ENCODE measurements around the gene EDN1. TPM values are rescaled to one million over a fixed set of nuclear protein-coding genes. Genes with fewer than 3 reads are reported as not detected.

EDN1 gene
- polyA plus RNA-seq, 1 donor (not counting 4 experiments of a cell fraction or from before 2014, with no cell fraction given): 17.2 TPM

DNA sequence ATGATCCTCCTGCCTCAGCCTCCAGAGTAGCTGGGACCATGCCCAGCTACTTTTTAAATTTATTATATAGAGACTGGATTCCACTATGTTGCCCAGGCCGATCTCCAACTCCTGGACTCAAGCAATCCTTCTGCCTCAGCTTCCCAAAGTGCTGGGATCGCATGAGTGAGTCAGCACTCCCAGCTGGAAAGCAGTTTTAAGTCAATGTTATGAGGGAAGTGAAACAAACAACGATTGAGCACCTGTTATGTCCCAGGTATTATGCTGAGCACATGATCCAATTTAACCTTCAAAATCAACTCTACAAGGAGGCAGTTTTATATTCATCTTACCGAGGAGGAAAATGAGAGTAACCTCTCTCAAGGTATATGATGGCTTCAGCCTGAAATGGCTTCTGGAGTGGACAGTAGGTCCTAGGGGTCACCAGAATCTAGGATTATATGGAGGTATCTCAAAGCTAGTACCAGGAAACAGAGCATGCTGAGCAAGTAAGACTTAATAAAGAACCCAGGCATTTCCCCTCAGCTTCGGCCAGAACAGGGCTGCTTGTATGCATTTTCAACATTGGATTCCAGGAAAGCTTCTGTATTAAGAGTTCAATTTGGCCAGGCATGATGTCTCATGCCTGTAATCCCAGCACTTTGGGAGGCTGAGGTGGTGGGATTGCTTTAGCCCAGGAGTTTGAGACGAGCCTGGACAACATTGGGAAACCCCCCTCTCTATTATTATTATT is 55.0 kb downstream of the EDN1 start:
- Histone ChIP-seq H3K4me3 (ENCODE audit: control insufficient read depth in 2 of 3, extremely low read depth in 1 of 3, insufficient read depth in 2 of 3, low read depth in 1 of 3, low read length in 3 of 3) (no peak overlapping the region), H3K4me2 (ENCODE audit: control insufficient read depth, extremely low read depth, insufficient read depth, low read depth, low read length) (no peak overlapping the region), H3K9ac (ENCODE audit: control insufficient read depth, extremely low read depth, insufficient read depth, low read length) (no peak overlapping the region), H3K9me1 (ENCODE audit: control insufficient read depth, extremely low read depth, insufficient read depth, low read length) (no peaks in the 10 kb centered on the region), H3K79me2 (ENCODE audit: control insufficient read depth, insufficient read depth, low read length) (no peaks in the 10 kb centered on the region), H3K9me3 (ENCODE audit: control insufficient read depth, low read depth, low read length) (no peaks in the 10 kb centered on the region), H3K4me1 (ENCODE audit: control insufficient read depth, extremely low read depth, insufficient read depth, low read length) (peaks cover 22% of the 10 kb centered on the region), H4K20me1 (ENCODE audit: control insufficient read depth, extremely low read depth, insufficient read depth, low read length) (no peaks in the 10 kb centered on the region), H2AFZ (ENCODE audit: control insufficient read depth, low read length) (no peak overlapping the region), H3K27me3 (ENCODE audit: control insufficient read depth, extremely low read depth, insufficient read depth, low read length) (no peaks in the 10 kb centered on the region), H3K36me3 (ENCODE audit: control insufficient read depth in 2 of 2, extremely low read depth in 1 of 2, insufficient read depth in 2 of 2, low read length in 2 of 2) (no peaks in the 10 kb centered on the region), H3K27ac (ENCODE audit: control insufficient read depth, insufficient read depth, low read length) (no peak overlapping the region)
- TF ChIP-seq CTCF (optimal IDR thresholded peaks at IDR 0.05 in 1 of 3, IDR thresholded peaks at IDR 0.05 in 1 of 3, conservative IDR thresholded peaks at IDR 0.05 in 1 of 3; ENCODE audit: extremely low read depth in 1 of 3, insufficient read depth in 2 of 3, low read length in 3 of 3) (no peak), EZH2 (IDR thresholded peaks at IDR 0.05; ENCODE audit: low read length) (no peak)
- dilution Hi-C loops (cut with MboI; ENCODE audit: extremely low pct_ligation_motif_present, low sequenced_read_pairs): no loop called here
- FAIRE-seq: no peak
- no peak for DNase-seq (ENCODE audit: low read depth, low spot score)

DNA sequence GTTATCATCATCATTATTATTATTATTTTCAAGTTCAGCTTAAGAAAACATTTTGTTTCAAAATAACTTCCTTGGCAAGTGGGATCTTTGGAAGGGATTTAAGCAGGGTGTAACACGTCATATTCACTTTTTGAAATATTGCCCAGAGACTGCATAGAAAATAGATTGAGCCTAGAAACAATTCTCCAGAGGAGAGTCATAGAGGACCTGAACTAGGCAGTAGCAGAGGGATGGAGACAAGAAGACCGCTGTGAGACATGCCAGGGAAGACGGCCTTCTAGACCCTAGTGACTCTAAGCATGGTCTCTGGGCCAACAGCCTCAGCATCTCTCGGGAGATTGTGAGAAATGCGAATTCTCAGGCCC is 55.5 kb downstream of the EDN1 start:
- H3K27me3 ChIP-seq (ENCODE audit: control insufficient read depth, extremely low read depth, insufficient read depth, low read length): no peaks in the 10 kb centered on the region
- H3K4me2 ChIP-seq (ENCODE audit: control insufficient read depth, extremely low read depth, insufficient read depth, low read depth, low read length): no peak overlapping the region
- TF ChIP-seq EZH2 (IDR thresholded peaks at IDR 0.05; ENCODE audit: low read length) (no peak), CTCF (optimal IDR thresholded peaks at IDR 0.05 in 1 of 3, IDR thresholded peaks at IDR 0.05 in 1 of 3, conservative IDR thresholded peaks at IDR 0.05 in 1 of 3; ENCODE audit: extremely low read depth in 1 of 3, insufficient read depth in 2 of 3, low read length in 3 of 3) (no peak)
- no peak overlapping the region for H3K27ac ChIP-seq (ENCODE audit: control insufficient read depth, insufficient read depth, low read length)
- DNase-seq (ENCODE audit: low read depth, low spot score) (no peak), FAIRE-seq (no peak)
- H3K79me2 ChIP-seq (ENCODE audit: control insufficient read depth, insufficient read depth, low read length): no peaks in the 10 kb centered on the region
- no peak overlapping the region for H3K4me3 ChIP-seq (ENCODE audit: control insufficient read depth in 2 of 3, extremely low read depth in 1 of 3, insufficient read depth in 2 of 3, low read depth in 1 of 3, low read length in 3 of 3)
- H3K9ac ChIP-seq (ENCODE audit: control insufficient read depth, extremely low read depth, insufficient read depth, low read length): no peak overlapping the region
- no peaks in the 10 kb centered on the region for H4K20me1 ChIP-seq (ENCODE audit: control insufficient read depth, extremely low read depth, insufficient read depth, low read length)
- H3K36me3 ChIP-seq (ENCODE audit: control insufficient read depth in 2 of 2, extremely low read depth in 1 of 2, insufficient read depth in 2 of 2, low read length in 2 of 2): no peaks in the 10 kb centered on the region
- dilution Hi-C loops (cut with MboI; ENCODE audit: extremely low pct_ligation_motif_present, low sequenced_read_pairs): no loop called here
- peaks cover 22% of the 10 kb centered on the region for H3K4me1 ChIP-seq (ENCODE audit: control insufficient read depth, extremely low read depth, insufficient read depth, low read length)
- H2AFZ ChIP-seq (ENCODE audit: control insufficient read depth, low read length): no peak overlapping the region
- H3K9me1 ChIP-seq (ENCODE audit: control insufficient read depth, extremely low read depth, insufficient read depth, low read length): no peaks in the 10 kb centered on the region
- H3K9me3 ChIP-seq (ENCODE audit: control insufficient read depth, low read depth, low read length): no peaks in the 10 kb centered on the region

Small RNA genes within 50 kb of the gene (small RNA-seq; reads per million reads assigned to genes)
- gene SUMO2P12 (ENCODE audit: insufficient read length in 3 of 3, low read depth in 3 of 3, low replicate concordance in 1 of 3): 0 reads per million in 3 experiments
